ENCODE data around the gene SMYD1.
A peak's percentile ranks its signal among the peaks of the same experiment; 100 is the strongest.

Gene SMYD1

DNA sequence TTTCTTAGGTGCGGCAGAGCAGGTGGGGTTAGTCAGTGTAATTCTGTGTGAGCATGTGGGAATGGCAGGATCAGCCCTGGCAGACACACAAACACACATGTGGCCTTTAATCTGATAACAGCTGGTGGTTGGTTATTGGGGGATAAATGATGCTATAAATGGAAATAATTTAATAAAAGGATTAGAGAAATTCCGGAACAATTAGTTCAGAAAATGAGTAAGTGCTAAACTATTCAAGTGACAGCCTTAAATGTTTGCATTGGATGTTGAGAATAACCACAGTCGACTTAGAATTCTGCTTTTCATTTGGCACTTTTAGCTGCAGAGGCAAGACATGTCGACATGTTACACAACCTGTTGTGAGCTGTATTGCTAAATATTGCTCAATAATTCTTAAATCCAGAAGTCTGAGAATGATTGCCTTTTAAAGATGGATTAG is 7.2 kb downstream of the SMYD1 start:
- Histone ChIP-seq H3K27me3 (ENCODE audit: low read depth, low read length) (no peaks in the 10 kb centered on the region), H3K27ac (ENCODE audit: low read length) (peak overlapping the region; percentile 58), H3K4me1 (ENCODE audit: control insufficient read depth in 1 of 2, insufficient read depth in 2 of 2, low read length in 2 of 2) (peaks cover 0 to 15% of the 10 kb centered on the region in 2 donors), H3K36me3 (ENCODE audit: control insufficient read depth in 1 of 2, insufficient read depth in 2 of 2, low read length in 2 of 2) (no peaks in the 10 kb centered on the region), H3K9me3 (ENCODE audit: control insufficient read depth in 1 of 2, low read length in 2 of 2) (no peaks in the 10 kb centered on the region), H3K4me3 (ENCODE audit: low read depth in 1 of 2, low read length in 2 of 2) (no peak overlapping the region)

DNA sequence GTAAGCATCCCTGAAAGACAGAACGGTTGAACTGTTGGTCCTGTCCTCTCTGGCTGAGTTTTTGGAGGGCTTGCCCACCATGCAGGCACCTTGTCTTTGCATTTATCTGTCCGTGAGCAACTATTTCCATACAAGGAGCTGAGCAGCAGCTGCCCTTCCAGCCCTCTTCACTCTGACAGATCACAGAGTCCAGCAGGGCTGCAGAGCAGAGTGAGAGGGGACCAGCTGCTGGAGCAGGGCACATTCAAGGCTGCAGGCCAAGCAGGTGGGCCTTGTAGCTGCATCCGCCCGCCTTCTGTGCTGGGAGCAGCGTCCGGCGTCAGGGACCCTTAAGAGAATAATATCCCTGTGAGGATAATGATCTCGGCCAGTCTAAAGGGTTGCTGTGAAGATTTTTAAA is 9.5 kb downstream of the SMYD1 start:
- H3K9me3 ChIP-seq (ENCODE audit: control insufficient read depth in 1 of 2, low read length in 2 of 2): no peaks in the 10 kb centered on the region
- H3K27me3 ChIP-seq (ENCODE audit: low read depth, low read length): no peaks in the 10 kb centered on the region
- H3K4me3 ChIP-seq (ENCODE audit: low read depth in 1 of 2, low read length in 2 of 2): no peak overlapping the region
- H3K27ac ChIP-seq (ENCODE audit: low read length): no peak overlapping the region
- H3K36me3 ChIP-seq (ENCODE audit: control insufficient read depth in 1 of 2, insufficient read depth in 2 of 2, low read length in 2 of 2): no peaks in the 10 kb centered on the region
- H3K4me1 ChIP-seq (ENCODE audit: control insufficient read depth in 1 of 2, insufficient read depth in 2 of 2, low read length in 2 of 2): peaks cover 0 to 19% of the 10 kb centered on the region in 2 donors

DNA sequence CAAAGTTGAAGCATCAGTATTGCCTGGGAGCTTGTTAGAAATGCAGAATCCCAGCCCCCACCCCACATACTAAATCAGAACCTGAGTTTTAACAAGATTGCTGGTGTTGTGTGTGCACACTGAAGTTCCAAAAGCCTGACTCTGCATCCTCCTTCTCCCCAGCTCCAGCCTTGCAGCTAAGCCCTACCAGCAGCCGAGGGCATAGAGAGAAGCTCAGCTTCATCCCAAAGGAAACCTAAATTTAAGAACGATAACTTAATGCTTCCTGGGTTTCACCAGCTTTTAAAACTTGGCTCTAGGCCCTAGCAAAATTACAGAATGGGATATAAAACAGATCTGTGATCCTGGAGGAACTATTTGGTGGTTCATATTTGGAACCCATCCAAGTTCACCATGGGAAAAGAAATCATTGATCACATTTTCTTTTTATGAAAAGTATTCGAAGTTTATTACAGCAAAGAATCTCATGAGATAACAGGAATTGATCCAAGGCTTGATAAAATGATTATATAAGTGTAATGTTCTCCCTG is 11.1 kb downstream of the SMYD1 start:
- Histone ChIP-seq H3K4me1 (ENCODE audit: control insufficient read depth in 1 of 2, insufficient read depth in 2 of 2, low read length in 2 of 2) (peaks cover 0 to 24% of the 10 kb centered on the region in 2 donors), H3K27ac (ENCODE audit: low read length) (no peak overlapping the region), H3K36me3 (ENCODE audit: control insufficient read depth in 1 of 2, insufficient read depth in 2 of 2, low read length in 2 of 2) (no peaks in the 10 kb centered on the region)

DNA sequence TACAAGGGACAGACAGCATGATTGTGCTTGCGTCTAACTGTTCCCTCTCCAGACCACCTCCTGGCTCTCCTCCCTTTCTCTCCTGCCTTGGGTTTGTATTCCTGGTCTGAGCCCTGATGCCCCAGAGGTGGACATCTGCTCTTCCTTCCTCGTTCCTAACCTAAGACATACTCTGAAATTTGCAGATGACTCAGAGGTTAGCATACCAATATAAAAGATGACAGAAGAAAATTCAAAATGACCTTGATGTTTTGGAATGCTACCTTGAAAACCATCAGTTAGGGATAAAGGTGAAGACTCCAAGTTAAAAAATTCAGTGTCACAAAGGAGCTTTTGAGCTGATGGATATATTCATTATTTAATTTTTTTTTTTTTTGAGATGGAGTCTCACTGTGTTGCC is 12.9 kb downstream of the SMYD1 start:
- Histone ChIP-seq H3K4me3 (ENCODE audit: low read depth in 1 of 2, low read length in 2 of 2) (no peak overlapping the region), H3K36me3 (ENCODE audit: control insufficient read depth in 1 of 2, insufficient read depth in 2 of 2, low read length in 2 of 2) (peaks cover 0 to 6% of the 10 kb centered on the region in 2 donors), H3K4me1 (ENCODE audit: control insufficient read depth in 1 of 2, insufficient read depth in 2 of 2, low read length in 2 of 2) (peaks cover 0 to 24% of the 10 kb centered on the region in 2 donors), H3K27me3 (ENCODE audit: low read depth, low read length) (no peaks in the 10 kb centered on the region), H3K9me3 (ENCODE audit: control insufficient read depth in 1 of 2, low read length in 2 of 2) (no peaks in the 10 kb centered on the region), H3K27ac (ENCODE audit: low read length) (no peak overlapping the region)

More for the DNA sequence above, 11.1 kb downstream of the SMYD1 start:
- no peak overlapping the region for H3K4me3 ChIP-seq (ENCODE audit: low read depth in 1 of 2, low read length in 2 of 2)
- no peaks in the 10 kb centered on the region for H3K27me3 ChIP-seq (ENCODE audit: low read depth, low read length)
- no peaks in the 10 kb centered on the region for H3K9me3 ChIP-seq (ENCODE audit: control insufficient read depth in 1 of 2, low read length in 2 of 2)

DNA sequence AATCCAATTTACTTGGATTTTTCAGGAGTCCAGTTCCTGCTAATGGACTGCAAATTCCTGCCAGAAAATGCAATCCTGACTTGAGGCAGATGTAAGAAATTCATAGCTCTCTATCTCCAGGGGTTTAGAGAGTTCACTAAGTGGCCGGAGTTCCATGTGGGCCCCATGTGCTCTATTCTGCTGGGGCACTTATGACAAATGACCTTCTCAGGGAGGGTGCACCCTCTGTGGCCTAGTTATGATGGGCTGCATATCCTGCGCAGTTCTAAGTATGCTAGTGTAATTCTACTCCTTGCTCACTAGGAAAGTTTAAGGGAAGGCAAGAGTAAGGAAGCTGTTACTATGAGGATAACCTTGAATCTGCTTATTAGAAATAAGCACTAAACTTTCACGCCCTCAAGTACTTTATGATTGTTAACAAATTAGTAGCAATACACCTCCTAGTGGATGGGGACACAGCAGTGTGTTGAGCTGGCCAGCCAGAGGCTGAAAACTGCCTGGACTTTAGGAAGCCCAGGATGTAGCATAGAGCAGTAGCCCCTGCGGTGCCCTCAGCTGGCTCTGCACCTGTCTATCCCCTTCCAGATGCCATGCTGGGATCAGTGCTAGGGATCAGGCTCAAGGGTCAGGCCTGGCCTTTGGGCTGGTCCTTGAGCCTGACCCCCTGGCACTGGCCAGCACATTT is 14.4 kb downstream of the SMYD1 start:
- no peak overlapping the region for H3K4me3 ChIP-seq (ENCODE audit: low read depth in 1 of 2, low read length in 2 of 2)
- peaks cover 0 to 6% of the 10 kb centered on the region in 2 donors for H3K36me3 ChIP-seq (ENCODE audit: control insufficient read depth in 1 of 2, insufficient read depth in 2 of 2, low read length in 2 of 2)
- H3K27me3 ChIP-seq (ENCODE audit: low read depth, low read length): no peaks in the 10 kb centered on the region
- H3K27ac ChIP-seq (ENCODE audit: low read length): no peak overlapping the region
- peaks cover 0 to 19% of the 10 kb centered on the region in 2 donors for H3K4me1 ChIP-seq (ENCODE audit: control insufficient read depth in 1 of 2, insufficient read depth in 2 of 2, low read length in 2 of 2)
- H3K9me3 ChIP-seq (ENCODE audit: control insufficient read depth in 1 of 2, low read length in 2 of 2): no peaks in the 10 kb centered on the region

DNA sequence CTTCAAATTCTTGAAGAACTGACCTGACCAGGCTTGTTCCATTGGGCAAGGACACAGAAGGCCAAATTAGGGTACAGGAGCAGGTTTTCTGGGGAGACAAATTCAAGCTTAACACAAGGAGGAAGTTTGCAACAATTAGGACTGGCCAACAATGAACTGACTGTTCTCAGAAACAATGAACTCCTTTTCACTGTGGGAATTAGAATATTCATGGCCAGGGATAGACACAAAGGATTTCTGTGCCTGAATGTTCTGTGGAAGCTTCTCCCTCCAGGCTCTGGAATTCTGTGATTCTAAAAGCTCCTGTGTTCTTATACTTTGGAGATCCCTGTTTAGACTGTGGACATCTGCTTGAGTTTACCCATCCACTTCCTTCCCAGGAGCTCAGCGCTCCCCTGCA is 15.2 kb downstream of the SMYD1 start:
- no peaks in the 10 kb centered on the region for H3K27me3 ChIP-seq (ENCODE audit: low read depth, low read length)
- H3K4me1 ChIP-seq (ENCODE audit: control insufficient read depth in 1 of 2, insufficient read depth in 2 of 2, low read length in 2 of 2): peaks cover 0 to 16% of the 10 kb centered on the region in 2 donors
- H3K27ac ChIP-seq (ENCODE audit: low read length): no peak overlapping the region
- no peak overlapping the region for H3K4me3 ChIP-seq (ENCODE audit: low read depth in 1 of 2, low read length in 2 of 2)
- H3K36me3 ChIP-seq (ENCODE audit: control insufficient read depth in 1 of 2, insufficient read depth in 2 of 2, low read length in 2 of 2): peaks cover 0 to 6% of the 10 kb centered on the region in 2 donors
- H3K9me3 ChIP-seq (ENCODE audit: control insufficient read depth in 1 of 2, low read length in 2 of 2): no peaks in the 10 kb centered on the region

DNA sequence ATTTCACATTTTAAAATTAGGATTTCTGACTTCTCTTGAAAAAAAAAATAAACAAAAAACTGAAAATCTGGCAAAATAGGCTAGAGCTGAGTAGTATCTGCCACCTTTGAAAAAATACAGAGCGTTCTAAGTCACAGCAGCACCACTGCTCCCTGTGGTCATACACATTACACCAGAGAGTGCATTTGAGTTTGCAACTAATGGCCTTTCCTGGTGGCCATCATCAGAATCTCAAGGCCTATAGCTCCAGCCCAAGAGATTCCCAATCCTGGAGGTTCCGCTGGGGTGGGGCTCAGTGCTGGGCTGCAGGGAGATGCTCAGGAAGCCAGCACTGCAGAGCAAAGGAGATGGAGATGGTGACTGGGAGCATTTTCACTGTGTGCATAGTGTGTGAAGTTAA is 17.5 kb downstream of the SMYD1 start:
- H3K27ac ChIP-seq (ENCODE audit: low read length): no peak overlapping the region
- no peak overlapping the region for H3K4me3 ChIP-seq (ENCODE audit: low read depth in 1 of 2, low read length in 2 of 2)
- no peaks in the 10 kb centered on the region for H3K27me3 ChIP-seq (ENCODE audit: low read depth, low read length)
- H3K4me1 ChIP-seq (ENCODE audit: control insufficient read depth in 1 of 2, insufficient read depth in 2 of 2, low read length in 2 of 2): peaks cover 0 to 9% of the 10 kb centered on the region in 2 donors
- H3K36me3 ChIP-seq (ENCODE audit: control insufficient read depth in 1 of 2, insufficient read depth in 2 of 2, low read length in 2 of 2): peaks cover 0 to 15% of the 10 kb centered on the region in 2 donors
- H3K9me3 ChIP-seq (ENCODE audit: control insufficient read depth in 1 of 2, low read length in 2 of 2): no peaks in the 10 kb centered on the region

DNA sequence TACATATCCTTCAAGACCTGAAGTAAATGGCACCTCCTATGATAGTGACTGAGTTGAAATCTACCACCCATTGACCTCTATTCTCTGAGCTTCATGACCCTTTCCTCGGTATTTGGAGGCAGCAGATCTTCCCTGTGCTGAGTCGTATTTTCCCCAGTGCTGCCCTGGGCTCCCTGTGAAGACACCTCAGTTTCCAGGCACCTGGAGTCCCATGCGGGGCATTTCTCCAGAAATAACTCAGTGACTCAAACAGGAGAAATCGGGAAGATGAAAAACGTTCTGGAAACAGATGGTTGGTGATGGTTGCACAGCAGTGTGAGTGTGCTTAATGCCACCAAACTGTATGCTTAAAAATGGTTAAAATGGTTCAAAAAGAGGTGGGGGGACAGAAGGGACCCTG is 18.0 kb downstream of the SMYD1 start:
- H3K27me3 ChIP-seq (ENCODE audit: low read depth, low read length): no peaks in the 10 kb centered on the region
- H3K36me3 ChIP-seq (ENCODE audit: control insufficient read depth in 1 of 2, insufficient read depth in 2 of 2, low read length in 2 of 2): peaks cover 0 to 15% of the 10 kb centered on the region in 2 donors
- H3K4me1 ChIP-seq (ENCODE audit: control insufficient read depth in 1 of 2, insufficient read depth in 2 of 2, low read length in 2 of 2): peaks cover 0 to 9% of the 10 kb centered on the region in 2 donors
- no peaks in the 10 kb centered on the region for H3K9me3 ChIP-seq (ENCODE audit: control insufficient read depth in 1 of 2, low read length in 2 of 2)
- H3K4me3 ChIP-seq (ENCODE audit: low read depth in 1 of 2, low read length in 2 of 2): no peak overlapping the region
- H3K27ac ChIP-seq (ENCODE audit: low read length): no peak overlapping the region

DNA sequence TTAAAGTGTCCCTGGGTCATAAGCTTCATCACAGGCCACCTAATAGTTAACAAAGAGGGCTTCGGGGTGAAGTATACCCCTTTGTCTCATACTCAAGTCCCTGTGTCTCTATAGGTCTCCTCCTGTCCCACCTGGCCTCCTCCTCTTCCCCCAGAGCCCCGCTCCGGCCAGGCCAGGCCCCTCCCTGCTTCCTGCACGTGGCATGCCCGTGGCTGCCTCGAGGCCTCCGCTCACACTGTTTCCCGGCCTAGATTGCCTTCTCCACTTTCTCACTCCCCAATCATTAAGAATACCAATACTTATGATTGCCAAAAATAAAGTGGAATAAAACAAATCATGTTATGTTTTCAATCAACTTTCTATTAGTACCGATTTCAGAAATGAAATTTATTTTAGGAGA is 18.8 kb downstream of the SMYD1 start:
- no peak overlapping the region for H3K27ac ChIP-seq (ENCODE audit: low read length)
- peaks cover 0 to 15% of the 10 kb centered on the region in 2 donors for H3K36me3 ChIP-seq (ENCODE audit: control insufficient read depth in 1 of 2, insufficient read depth in 2 of 2, low read length in 2 of 2)
- peaks cover 0 to 9% of the 10 kb centered on the region in 2 donors for H3K4me1 ChIP-seq (ENCODE audit: control insufficient read depth in 1 of 2, insufficient read depth in 2 of 2, low read length in 2 of 2)
- H3K4me3 ChIP-seq (ENCODE audit: low read depth in 1 of 2, low read length in 2 of 2): no peak overlapping the region
- H3K9me3 ChIP-seq (ENCODE audit: control insufficient read depth in 1 of 2, low read length in 2 of 2): no peaks in the 10 kb centered on the region
- H3K27me3 ChIP-seq (ENCODE audit: low read depth, low read length): no peaks in the 10 kb centered on the region

DNA sequence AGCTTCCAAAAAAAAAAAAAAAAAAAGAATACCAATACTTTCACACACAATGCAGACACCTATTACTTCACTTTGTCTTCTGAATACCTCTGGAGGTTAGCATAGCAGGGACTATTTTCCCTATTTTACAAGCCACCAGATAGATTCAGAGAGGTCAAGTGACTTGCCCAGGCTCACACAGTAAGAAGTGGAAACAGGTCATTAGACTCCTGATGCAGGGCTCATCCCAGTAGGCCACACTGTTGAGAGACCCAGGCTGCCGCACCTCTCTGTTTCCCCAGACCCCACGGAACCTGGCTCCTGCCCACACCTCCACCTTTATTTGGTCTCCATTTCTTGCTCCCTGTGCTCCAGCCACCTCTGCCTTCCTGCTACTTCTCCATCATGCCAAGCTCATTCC is 19.4 kb downstream of the SMYD1 start:
- Histone ChIP-seq H3K27ac (ENCODE audit: low read length) (no peak overlapping the region), H3K4me1 (ENCODE audit: control insufficient read depth in 1 of 2, insufficient read depth in 2 of 2, low read length in 2 of 2) (peaks cover 0 to 6% of the 10 kb centered on the region in 2 donors), H3K9me3 (ENCODE audit: control insufficient read depth in 1 of 2, low read length in 2 of 2) (no peaks in the 10 kb centered on the region), H3K4me3 (ENCODE audit: low read depth in 1 of 2, low read length in 2 of 2) (no peak overlapping the region), H3K27me3 (ENCODE audit: low read depth, low read length) (no peaks in the 10 kb centered on the region), H3K36me3 (ENCODE audit: control insufficient read depth in 1 of 2, insufficient read depth in 2 of 2, low read length in 2 of 2) (peaks cover 0 to 18% of the 10 kb centered on the region in 2 donors)

DNA sequence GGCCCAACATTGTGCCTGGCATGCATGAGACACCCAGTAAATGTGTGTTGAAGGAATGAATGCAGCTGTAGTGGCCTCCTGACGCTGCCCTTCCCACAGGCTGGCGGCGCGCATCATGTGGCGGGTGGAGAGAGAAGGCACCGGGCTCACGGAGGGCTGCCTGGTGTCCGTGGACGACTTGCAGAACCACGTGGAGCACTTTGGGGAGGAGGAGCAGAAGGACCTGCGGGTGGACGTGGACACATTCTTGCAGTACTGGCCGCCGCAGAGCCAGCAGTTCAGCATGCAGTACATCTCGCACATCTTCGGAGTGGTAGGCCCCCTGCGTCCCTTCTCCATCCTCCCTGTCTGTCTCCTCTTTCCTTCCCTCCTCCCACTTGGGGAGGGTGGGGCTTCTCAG is 20.1 kb downstream of the SMYD1 start:
- H3K36me3 ChIP-seq (ENCODE audit: control insufficient read depth in 1 of 2, insufficient read depth in 2 of 2, low read length in 2 of 2): peaks cover 0 to 19% of the 10 kb centered on the region in 2 donors
- H3K4me1 ChIP-seq (ENCODE audit: control insufficient read depth in 1 of 2, insufficient read depth in 2 of 2, low read length in 2 of 2): no peaks in the 10 kb centered on the region
- no peak overlapping the region for H3K4me3 ChIP-seq (ENCODE audit: low read depth in 1 of 2, low read length in 2 of 2)
- H3K27me3 ChIP-seq (ENCODE audit: low read depth, low read length): no peaks in the 10 kb centered on the region
- no peak overlapping the region for H3K27ac ChIP-seq (ENCODE audit: low read length)
- H3K9me3 ChIP-seq (ENCODE audit: control insufficient read depth in 1 of 2, low read length in 2 of 2): no peaks in the 10 kb centered on the region

DNA sequence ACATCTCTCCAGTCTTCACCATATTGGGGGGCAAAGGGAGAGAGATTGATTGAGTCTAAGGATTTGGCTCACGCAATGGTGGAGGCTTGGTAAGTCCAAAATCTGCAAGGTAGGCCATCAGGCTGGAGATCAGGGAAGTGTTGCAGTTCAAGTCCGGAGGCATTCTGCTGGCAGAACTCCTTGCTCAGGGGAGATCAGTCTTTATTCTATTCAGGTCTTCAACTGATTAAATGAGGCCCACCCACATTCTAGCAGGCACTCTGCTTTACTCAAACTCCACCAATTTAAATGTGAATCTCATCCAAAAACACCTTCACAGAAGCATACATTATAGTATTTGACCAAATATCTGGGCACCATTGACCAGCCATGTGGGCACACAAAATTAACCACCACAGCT is 21.4 kb downstream of the SMYD1 start:
- H3K4me1 ChIP-seq (ENCODE audit: control insufficient read depth in 1 of 2, insufficient read depth in 2 of 2, low read length in 2 of 2): no peaks in the 10 kb centered on the region
- H3K4me3 ChIP-seq (ENCODE audit: low read depth in 1 of 2, low read length in 2 of 2): no peak overlapping the region
- no peak overlapping the region for H3K27ac ChIP-seq (ENCODE audit: low read length)
- H3K27me3 ChIP-seq (ENCODE audit: low read depth, low read length): no peaks in the 10 kb centered on the region
- peaks cover 0 to 19% of the 10 kb centered on the region in 2 donors for H3K36me3 ChIP-seq (ENCODE audit: control insufficient read depth in 1 of 2, insufficient read depth in 2 of 2, low read length in 2 of 2)
- no peaks in the 10 kb centered on the region for H3K9me3 ChIP-seq (ENCODE audit: control insufficient read depth in 1 of 2, low read length in 2 of 2)
